ENCODE data around the gene DUXA. TPM values are rescaled to one million over a fixed set of nuclear protein-coding genes. Genes with fewer than 3 reads are reported as not detected.
"Not testable (repeated sequence)": the region's sequence is repeated elsewhere in the genome, so short reads cannot be mapped to it uniquely, and the experiment has no call there.

Gene DUXA
- total RNA-seq = not detected in 2 replicates

- Mint-ChIP-seq H3K36me3 (ENCODE audit: low read depth) (peaks cover 4% of the 10 kb centered on the region), H3K27ac (no peak within 1 kb of the TSS), H3K4me1 (ENCODE audit: low read depth) (peaks cover 5% of the 10 kb centered on the region), H3K9me3 (peaks cover 38% of the 10 kb centered on the region), H3K4me3 (no peak within 1 kb of the TSS), H3K27me3 (ENCODE audit: insufficient read depth) (no peaks in the 10 kb centered on the region)
- DNase-seq (ENCODE audit: low spot score) = no peak
- intact Hi-C loops (cut with micrococcal nuclease) = no loop called here
These were observed at the start of gene DUXA for GRCh38 chr19:57167385-57167784. Gene DUXA, minus strand, starts transcription at chr19:57167485. Its CDS starts 42 bp downstream, at chr19:57167443.

- H3K27ac Mint-ChIP-seq = no peak overlapping the region
- peaks cover 63% of the 10 kb centered on the region for H3K36me3 Mint-ChIP-seq (ENCODE audit: low read depth)
- peaks cover 71% of the 10 kb centered on the region for H3K9me3 Mint-ChIP-seq
- DNase-seq (ENCODE audit: low spot score) = no peak
- intact Hi-C loops (cut with micrococcal nuclease) = no loop called here
- no peaks in the 10 kb centered on the region for H3K4me1 Mint-ChIP-seq (ENCODE audit: low read depth)
- H3K4me3 Mint-ChIP-seq = no peak overlapping the region
- no peaks in the 10 kb centered on the region for H3K27me3 Mint-ChIP-seq (ENCODE audit: insufficient read depth)
These were observed 44.8 kb upstream of the DUXA start for GRCh38 chr19:57212109-57212508.

- no peaks in the 10 kb centered on the region for H3K4me1 Mint-ChIP-seq (ENCODE audit: low read depth)
These were observed 43.1 kb upstream of the DUXA start for GRCh38 chr19:57210381-57210780.

GRCh38 chr19:57202160-57202559, 34.9 kb upstream of the DUXA start:
- no peak overlapping the region for H3K4me3 Mint-ChIP-seq
- H3K9me3 Mint-ChIP-seq = peaks cover 45% of the 10 kb centered on the region
- DNase-seq (ENCODE audit: low spot score) = no peak
- H3K27me3 Mint-ChIP-seq (ENCODE audit: insufficient read depth) = no peaks in the 10 kb centered on the region
- intact Hi-C loops (cut with micrococcal nuclease) = no loop called here
- no peaks in the 10 kb centered on the region for H3K4me1 Mint-ChIP-seq (ENCODE audit: low read depth)
- no peak overlapping the region for H3K27ac Mint-ChIP-seq
- peaks cover 78% of the 10 kb centered on the region for H3K36me3 Mint-ChIP-seq (ENCODE audit: low read depth)

More at GRCh38 chr19:57210381-57210780, 43.1 kb upstream of the DUXA start:
- no peak for DNase-seq (ENCODE audit: low spot score)
- Mint-ChIP-seq H3K27me3 (ENCODE audit: insufficient read depth) (no peaks in the 10 kb centered on the region), H3K36me3 (ENCODE audit: low read depth) (peaks cover 66% of the 10 kb centered on the region), H3K4me3 (no peak overlapping the region), H3K9me3 (peaks cover 59% of the 10 kb centered on the region), H3K27ac (no peak overlapping the region)
- intact Hi-C loops (cut with micrococcal nuclease) = no loop called here

GRCh38 chr19:57197874-57198273, 30.6 kb upstream of the DUXA start:
- H3K9me3 Mint-ChIP-seq = peaks cover 47% of the 10 kb centered on the region
- H3K27me3 Mint-ChIP-seq (ENCODE audit: insufficient read depth); intact Hi-C loops (cut with micrococcal nuclease); DNase-seq (ENCODE audit: low spot score); H3K4me3 Mint-ChIP-seq; H3K4me1 Mint-ChIP-seq (ENCODE audit: low read depth); H3K27ac Mint-ChIP-seq: not testable (repeated sequence)
- peaks cover 90% of the 10 kb centered on the region for H3K36me3 Mint-ChIP-seq (ENCODE audit: low read depth)

- Mint-ChIP-seq H3K27me3 (ENCODE audit: insufficient read depth) (no peaks in the 10 kb centered on the region), H3K27ac (peak overlapping the region; percentile 62), H3K36me3 (ENCODE audit: low read depth) (peaks cover 71% of the 10 kb centered on the region), H3K4me1 (ENCODE audit: low read depth) (peaks cover 24% of the 10 kb centered on the region), H3K9me3 (peaks cover 42% of the 10 kb centered on the region), H3K4me3 (peak overlapping the region; percentile 94)
- intact Hi-C loops (cut with micrococcal nuclease) = loop anchor here (1.0 to 5.0 kb wide), 3 partner anchors 23 to 439 kb away; partner anchors contain the start of genes ZNF211 and ZNF419
- no peak for DNase-seq (ENCODE audit: low spot score)
These were observed 25.7 kb upstream of the DUXA start for GRCh38 chr19:57192993-57193392.

- Mint-ChIP-seq H3K4me1 (ENCODE audit: low read depth) (peaks cover 24% of the 10 kb centered on the region), H3K27me3 (ENCODE audit: insufficient read depth) (no peaks in the 10 kb centered on the region), H3K4me3 (peak overlapping the region; percentile 94), H3K36me3 (ENCODE audit: low read depth) (peaks cover 61% of the 10 kb centered on the region), H3K9me3 (peaks cover 50% of the 10 kb centered on the region), H3K27ac (peak overlapping the region; percentile 85)
- DNase-seq (ENCODE audit: low spot score) = no peak
- intact Hi-C loops (cut with micrococcal nuclease) = loop anchor here (1.0 to 5.0 kb wide), 3 partner anchors 22 to 440 kb away; partner anchors contain the start of genes ZNF211 and ZNF419
These were observed 24.8 kb upstream of the DUXA start for GRCh38 chr19:57192077-57192420.

GRCh38 chr19:57191141-57192076, 24.1 kb upstream of the DUXA start, which contains the start of gene ZNF264:
Gene ZNF264, plus strand, starts transcription at chr19:57191500. Its CDS starts 414 bp downstream, at chr19:57191914.
- Mint-ChIP-seq H3K36me3 (ENCODE audit: low read depth) (peaks cover 55% of the 10 kb centered on the region), H3K27me3 (ENCODE audit: insufficient read depth) (no peaks in the 10 kb centered on the region), H3K27ac (peak within 1 kb of the TSS; percentile 85)

GRCh38 chr19:57190301-57190700, 23.0 kb upstream of the DUXA start:
- no peak for DNase-seq (ENCODE audit: low spot score)
- H3K36me3 Mint-ChIP-seq (ENCODE audit: low read depth) = peaks cover 44% of the 10 kb centered on the region
- H3K4me3 Mint-ChIP-seq = peak overlapping the region; percentile 87
- H3K27me3 Mint-ChIP-seq (ENCODE audit: insufficient read depth) = no peaks in the 10 kb centered on the region
- intact Hi-C loops (cut with micrococcal nuclease) = loop anchor here (2.0 to 5.0 kb wide), 3 partner anchors 90 to 442 kb away; partner anchors contain the start of genes ZNF211, ZNF419 and ZNF460
- H3K4me1 Mint-ChIP-seq (ENCODE audit: low read depth) = peaks cover 24% of the 10 kb centered on the region
- H3K27ac Mint-ChIP-seq = no peak overlapping the region
- H3K9me3 Mint-ChIP-seq = peaks cover 45% of the 10 kb centered on the region

More at GRCh38 chr19:57191141-57192076, 24.1 kb upstream of the DUXA start, which contains the start of gene ZNF264:
- Mint-ChIP-seq H3K9me3 (peaks cover 46% of the 10 kb centered on the region), H3K4me3 (peak within 1 kb of the TSS; percentile 94), H3K4me1 (ENCODE audit: low read depth) (peaks cover 24% of the 10 kb centered on the region)
- DNase-seq (ENCODE audit: low spot score) = peak; percentile 86
- intact Hi-C loops (cut with micrococcal nuclease) = loop anchor here (1.0 to 5.0 kb wide), 9 partner anchors 21 to 441 kb away; partner anchors contain the start of genes TRAPPC2B, ZNF211, ZNF419 and ZNF460

- intact Hi-C loops (cut with micrococcal nuclease) = no loop called here
These were observed 4.3 kb upstream of the DUXA start for GRCh38 chr19:57171551-57172081.

GRCh38 chr19:57165846-57166245, 1.4 kb downstream of the DUXA start:
- Mint-ChIP-seq H3K27ac (no peak overlapping the region), H3K36me3 (ENCODE audit: low read depth) (no peaks in the 10 kb centered on the region), H3K4me3 (no peak overlapping the region), H3K27me3 (ENCODE audit: insufficient read depth) (no peaks in the 10 kb centered on the region), H3K9me3 (peaks cover 32% of the 10 kb centered on the region), H3K4me1 (ENCODE audit: low read depth) (no peaks in the 10 kb centered on the region)
- intact Hi-C loops (cut with micrococcal nuclease) = no loop called here
- no peak for DNase-seq (ENCODE audit: low spot score)

More at GRCh38 chr19:57171551-57172081, 4.3 kb upstream of the DUXA start:
- no peak for DNase-seq (ENCODE audit: low spot score)
- H3K4me3 Mint-ChIP-seq = peak overlapping the region; percentile 50
- H3K9me3 Mint-ChIP-seq = peaks cover 41% of the 10 kb centered on the region
- H3K36me3 Mint-ChIP-seq (ENCODE audit: low read depth) = peaks cover 4% of the 10 kb centered on the region
- peaks cover 5% of the 10 kb centered on the region for H3K4me1 Mint-ChIP-seq (ENCODE audit: low read depth)
- no peaks in the 10 kb centered on the region for H3K27me3 Mint-ChIP-seq (ENCODE audit: insufficient read depth)
- no peak overlapping the region for H3K27ac Mint-ChIP-seq

- intact Hi-C loops (cut with micrococcal nuclease) = no loop called here
- Mint-ChIP-seq H3K9me3 (peaks cover 41% of the 10 kb centered on the region), H3K27me3 (ENCODE audit: insufficient read depth) (no peaks in the 10 kb centered on the region), H3K27ac (no peak overlapping the region), H3K4me1 (ENCODE audit: low read depth) (no peaks in the 10 kb centered on the region), H3K36me3 (ENCODE audit: low read depth) (no peaks in the 10 kb centered on the region), H3K4me3 (no peak overlapping the region)
- no peak for DNase-seq (ENCODE audit: low spot score)
These were observed 5.2 kb downstream of the DUXA start for GRCh38 chr19:57161985-57162539.

Measured in activated T-helper 1 cell treated with anti-CD3 and anti-CD28 coated beads, Interleukin-12 subunit alpha, Interleukin-12 subunit beta, Interleukin-2, Interleukin-4 antibody, amounts not matched to agents 30 ng/mL and 10 ng/mL and 1 ng/mL, durations not matched to agents 14 hours and 24 hours and 36 hours (primary cell).